HG03432 (cell line): Measurements from ENCODE around the gene HCFC1.
"Not testable (repeated sequence)": the region's sequence is repeated elsewhere in the genome, so short reads cannot be mapped to it uniquely, and the experiment has no call there.

Experiments used
- ATAC-seq: cut with Tn5 transposase; IDR thresholded peaks from one replicate; pipeline ENCODE4 v1.9.1; 2021; ENCODE audit warnings: mild to moderate bottlenecking, moderate library complexity; ENCODE audit not compliant: unreplicated experiment

The HCFC1 gene

DNA sequence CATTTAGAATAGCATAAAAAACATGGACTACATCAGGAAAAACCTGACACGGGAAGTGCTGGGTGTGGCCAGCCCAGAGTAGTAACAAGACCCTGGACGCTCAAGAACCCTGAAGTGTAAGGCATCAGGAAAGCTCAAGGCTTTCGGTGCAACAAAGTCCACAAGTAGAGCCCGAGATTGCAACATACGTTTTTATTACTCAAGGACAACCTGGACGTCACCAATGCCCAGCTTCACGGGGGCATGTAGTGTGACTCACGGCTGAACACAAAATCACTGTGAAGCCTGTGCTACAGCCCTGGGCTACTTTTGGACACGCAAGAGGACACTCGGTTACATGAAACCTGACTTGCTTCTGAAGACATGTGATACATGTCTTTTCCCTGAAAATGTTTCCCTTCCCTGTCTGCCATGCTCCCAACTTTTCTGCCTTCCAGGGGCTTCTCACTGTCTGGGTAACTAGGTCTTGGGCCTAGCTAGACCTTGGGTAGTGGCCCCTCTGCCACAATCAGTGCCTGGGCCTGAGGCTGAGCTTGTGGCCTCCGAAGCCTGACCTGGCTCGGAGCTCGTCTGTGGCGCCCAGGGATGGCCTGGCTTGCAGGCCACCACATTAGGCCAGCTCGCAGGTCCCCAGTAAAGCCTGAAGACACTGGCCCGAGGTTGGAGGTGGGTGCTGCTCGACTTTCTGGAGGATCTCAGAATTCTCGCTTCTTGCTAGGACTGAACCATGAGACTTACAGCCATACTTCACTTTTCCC lies 38.9 kb upstream of the HCFC1 start:
- no peak for ATAC-seq

DNA sequence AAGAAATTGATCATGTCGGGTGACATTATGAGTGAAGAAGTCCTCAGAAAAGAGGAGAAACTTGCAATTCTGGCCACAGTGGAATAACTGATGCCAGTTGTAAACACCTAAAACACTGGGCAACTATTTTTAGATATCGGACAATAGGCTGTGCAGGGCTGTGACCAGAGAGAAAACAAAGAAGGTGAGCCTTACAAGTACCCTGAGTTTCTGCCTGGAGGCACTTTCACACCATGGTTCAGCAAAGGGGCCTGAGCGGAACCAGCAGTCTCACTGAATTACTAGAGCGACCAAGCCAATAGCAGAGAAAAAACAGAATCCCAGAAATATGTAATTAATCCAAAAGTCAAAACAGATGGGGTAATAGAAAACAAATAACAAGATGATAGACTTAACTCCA lies 36.9 kb upstream of the HCFC1 start:
- ATAC-seq: no peak

DNA sequence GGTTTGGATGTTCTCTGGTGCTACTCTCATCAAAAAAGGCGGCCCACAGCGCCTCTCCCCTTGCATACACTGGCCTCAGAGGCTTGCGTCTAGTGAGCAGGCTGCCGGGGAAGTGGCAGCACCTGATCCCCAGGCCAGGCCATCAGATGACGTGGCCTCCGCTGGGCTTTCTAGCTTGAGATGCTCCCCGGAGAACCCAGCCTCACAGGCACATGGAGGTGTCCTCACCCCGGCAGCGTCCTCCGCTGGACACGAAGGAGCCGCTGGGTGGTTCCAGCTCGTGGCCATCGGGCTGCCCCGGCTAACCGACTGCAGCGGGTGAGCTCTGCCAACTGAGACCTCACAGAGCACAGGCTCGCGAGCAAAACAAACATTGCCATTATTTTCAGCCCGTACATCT lies 35.3 kb upstream of the HCFC1 start:
- ATAC-seq: no peak

DNA sequence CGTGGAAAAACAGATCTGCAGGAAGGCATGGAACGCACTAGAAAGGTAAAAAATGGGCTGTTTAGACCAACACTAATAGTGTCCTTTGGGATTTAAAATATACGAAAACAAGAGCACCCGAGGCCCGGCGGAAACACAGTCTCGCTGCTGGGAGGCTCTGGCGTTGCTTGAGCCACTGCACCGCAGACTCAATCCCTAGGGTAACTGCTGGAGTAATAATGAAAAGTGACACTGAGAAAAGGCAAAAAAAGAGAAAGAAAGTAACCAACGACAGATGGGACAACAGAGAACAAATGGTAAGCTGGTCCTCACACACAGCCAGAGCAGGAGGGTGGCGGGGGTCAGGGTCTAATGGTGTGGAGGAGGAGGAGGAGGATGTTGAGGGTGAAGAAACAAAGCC lies 32.7 kb upstream of the HCFC1 start:
- no peak for ATAC-seq

DNA sequence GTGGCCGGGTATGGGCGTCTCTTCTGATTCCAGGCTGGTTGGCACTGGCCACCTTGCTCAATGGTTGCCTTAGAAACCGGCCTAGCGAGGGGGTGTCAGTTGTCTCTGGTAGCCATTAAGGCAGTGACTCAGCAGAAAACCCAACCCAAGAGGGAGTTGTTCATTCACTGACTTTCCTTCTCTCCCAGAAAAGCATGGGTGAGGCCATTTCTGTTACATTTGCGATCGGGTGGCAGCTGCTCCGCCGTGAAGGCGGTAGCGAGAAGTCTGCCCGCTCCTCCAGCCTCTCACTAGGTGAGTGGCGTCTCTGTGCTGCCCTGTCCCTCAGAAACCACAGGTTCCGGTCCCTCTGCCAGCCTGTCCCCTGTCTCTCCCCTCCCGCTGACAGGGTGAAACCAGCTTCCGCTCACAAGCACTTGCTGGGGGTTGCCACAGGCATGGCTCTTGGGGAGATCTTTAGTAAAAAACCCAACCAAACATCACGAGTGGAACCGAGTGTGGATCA lies 30.6 kb upstream of the HCFC1 start:
- peak; percentile 61 for ATAC-seq

DNA sequence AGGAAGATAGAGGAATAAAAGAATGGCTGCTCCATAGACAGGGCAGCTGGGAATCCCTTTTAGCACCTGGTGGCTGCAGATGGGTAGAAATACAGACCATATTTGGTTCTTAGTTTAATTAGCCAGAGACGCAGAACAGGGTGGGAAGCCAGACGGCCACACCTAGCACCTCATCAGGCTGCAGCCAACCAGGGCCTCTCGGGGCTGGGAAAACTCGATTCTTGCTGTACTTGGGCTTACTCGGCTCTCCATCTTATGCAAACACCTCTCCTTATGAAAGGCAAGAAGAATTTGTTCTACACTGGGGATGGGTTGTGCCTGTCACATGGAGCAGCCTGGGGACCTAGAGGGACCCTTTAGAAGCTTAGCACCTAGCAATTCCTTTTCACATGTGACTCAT lies 28.4 kb upstream of the HCFC1 start:
- no peak for ATAC-seq

DNA sequence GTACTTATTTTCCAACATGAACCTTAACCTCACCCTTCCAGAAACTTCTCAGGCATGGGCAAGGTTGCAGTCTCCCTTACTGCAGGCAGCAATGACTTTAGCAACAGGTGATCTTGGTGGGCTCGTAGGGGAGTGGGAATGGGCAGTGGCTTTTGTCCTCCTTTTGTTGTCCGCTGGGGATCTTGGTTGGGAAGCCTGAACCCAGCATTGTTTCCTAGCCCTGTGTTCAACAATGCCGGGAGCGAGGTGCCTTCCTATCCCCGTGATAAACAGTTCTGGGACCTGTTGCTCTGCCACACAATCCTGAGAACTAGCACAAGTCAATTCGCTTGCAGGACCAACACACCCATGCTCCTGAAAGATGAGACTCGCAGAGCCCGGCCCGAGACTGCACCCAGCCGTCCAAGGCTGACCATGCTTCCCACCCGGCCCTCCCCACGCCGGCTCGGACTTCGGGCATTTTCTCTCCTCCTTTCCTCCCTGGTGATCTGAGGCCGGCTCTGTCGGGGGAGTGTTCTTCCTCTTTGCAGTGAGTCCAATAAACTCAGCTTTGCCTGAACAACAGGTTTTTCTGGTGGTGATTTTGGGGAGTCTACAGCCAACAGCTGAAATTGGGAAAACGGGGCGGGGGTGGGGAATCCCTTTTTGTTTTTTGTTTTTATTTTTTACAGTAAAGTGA lies 27.9 kb upstream of the HCFC1 start:
- ATAC-seq: no peak

DNA sequence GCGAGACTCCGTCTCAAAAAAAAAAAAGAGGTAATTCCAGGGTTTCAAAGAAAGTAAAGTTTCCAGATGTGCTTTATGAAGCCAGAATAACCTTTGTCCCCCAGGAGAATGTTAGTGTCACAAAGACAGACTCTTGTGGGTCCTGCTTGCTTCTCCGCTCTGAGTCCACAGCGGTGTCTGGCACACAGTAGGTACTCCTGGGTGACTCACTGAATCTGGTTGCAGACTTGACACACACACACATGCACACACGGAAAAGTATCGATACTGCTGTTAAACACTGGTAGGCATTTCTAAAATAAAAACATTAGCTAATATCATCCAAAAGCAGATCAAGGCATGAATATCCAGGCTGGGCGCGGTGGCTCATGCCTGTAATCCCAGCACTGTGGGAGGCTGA lies 23.9 kb upstream of the HCFC1 start:
- no peak for ATAC-seq

DNA sequence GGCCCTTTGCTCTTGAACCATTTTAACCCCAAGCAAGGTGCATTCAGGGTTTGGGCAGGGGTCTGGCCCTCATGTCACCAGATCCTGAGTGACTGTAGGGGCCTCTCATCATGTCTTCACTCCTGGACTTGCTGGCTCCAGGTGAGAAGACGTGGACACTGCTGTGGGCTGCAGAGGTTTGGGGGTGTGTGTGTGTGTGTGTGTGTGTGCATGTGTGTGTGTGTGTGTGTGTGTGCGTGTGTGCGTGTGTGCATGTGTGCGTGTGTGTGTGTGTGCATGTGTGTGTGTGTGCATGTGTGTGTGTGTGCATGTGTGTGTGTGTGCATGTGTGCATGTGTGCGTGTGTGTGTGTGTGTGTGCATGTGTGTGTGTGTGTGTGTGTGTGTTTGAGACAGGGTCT lies 22.8 kb upstream of the HCFC1 start:
- ATAC-seq: not testable (repeated sequence)

DNA sequence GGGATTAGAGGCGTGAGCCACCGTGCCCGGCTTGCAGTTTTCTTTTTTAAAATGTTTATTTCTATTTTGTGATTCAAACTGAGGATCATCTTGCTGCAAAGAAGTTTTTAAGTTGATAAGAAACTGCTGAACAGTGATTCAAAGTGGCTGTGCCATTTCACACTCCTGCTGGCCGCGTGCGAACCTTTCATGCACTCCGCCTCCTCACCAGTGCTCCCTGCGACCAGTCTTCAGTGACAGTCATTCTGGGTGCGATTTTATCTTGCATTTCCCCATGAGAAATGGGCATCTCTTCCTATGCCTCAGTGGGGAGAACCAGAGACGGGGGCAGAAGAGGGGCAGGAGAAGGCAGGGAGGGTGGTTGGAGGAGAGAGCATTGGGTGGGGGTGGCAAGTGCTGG lies 22.4 kb upstream of the HCFC1 start:
- no peak for ATAC-seq

DNA sequence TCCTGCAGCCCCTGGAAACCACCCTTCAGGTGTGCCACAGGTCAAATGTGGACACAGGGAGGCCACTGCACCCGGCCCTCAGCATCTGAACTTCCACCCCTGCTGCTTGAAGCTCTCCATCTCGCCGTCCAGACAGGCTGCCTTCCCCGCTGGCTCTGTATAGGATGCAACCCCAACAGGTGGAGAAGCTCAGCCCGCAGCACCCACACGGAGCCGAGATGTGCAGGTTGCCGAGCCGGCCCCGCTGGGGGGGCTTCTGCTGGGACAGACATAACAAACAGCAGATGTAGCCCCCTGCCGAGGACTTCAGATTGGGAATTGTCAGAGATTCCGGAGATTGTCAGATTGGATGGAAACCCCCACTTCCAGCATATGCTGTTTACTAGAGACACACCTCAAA lies 21.5 kb upstream of the HCFC1 start:
- no peak for ATAC-seq

DNA sequence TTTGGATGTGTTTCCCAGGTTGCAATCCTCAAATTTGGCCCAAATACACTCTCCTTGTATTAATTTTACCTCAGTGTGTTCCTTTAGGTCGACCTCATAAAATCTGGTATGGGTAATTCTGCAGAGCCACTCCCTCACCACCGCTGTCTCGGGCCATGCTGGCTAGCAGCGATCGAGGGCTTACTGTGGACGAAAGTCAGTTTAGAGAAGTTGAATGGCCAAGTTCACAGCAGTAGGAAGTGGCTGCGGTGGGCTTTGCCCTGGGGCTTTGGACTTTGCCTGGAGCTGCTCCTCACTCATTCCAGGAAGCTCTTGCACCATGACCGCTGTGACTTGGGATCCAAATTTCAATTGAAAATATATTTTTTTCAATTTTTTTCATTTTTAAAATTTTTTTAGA lies 20.6 kb upstream of the HCFC1 start:
- no peak for ATAC-seq

DNA sequence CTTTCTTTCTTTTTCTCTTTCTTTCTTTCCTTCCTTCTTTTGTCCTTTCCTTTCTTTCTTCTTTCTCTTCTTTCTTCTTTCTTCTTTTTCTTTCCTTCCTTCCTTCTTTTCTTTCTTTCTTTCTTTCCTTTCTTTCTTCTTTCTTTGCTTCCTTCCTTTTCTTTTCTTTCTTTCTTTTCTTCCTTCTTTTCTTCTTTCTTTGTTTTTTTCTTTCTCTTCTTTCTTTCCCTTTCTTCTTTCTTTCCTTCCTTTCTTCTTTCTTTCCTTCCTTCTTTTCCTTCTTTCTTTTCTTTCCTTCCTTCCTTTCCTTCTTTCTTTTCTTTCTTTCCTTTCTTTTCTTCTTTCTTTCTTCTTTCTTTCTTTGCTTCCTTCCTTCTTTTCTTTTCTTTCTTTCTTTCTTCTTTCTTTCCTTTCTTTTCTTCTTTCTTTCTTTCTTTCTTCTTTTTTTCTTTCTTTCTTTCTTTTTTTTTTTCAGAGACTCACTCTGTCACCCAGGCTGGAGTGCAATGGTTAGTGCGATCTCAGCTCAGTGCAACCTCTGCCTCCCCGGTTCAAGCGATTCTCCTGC lies 19.5 kb upstream of the HCFC1 start:
- ATAC-seq: no peak

DNA sequence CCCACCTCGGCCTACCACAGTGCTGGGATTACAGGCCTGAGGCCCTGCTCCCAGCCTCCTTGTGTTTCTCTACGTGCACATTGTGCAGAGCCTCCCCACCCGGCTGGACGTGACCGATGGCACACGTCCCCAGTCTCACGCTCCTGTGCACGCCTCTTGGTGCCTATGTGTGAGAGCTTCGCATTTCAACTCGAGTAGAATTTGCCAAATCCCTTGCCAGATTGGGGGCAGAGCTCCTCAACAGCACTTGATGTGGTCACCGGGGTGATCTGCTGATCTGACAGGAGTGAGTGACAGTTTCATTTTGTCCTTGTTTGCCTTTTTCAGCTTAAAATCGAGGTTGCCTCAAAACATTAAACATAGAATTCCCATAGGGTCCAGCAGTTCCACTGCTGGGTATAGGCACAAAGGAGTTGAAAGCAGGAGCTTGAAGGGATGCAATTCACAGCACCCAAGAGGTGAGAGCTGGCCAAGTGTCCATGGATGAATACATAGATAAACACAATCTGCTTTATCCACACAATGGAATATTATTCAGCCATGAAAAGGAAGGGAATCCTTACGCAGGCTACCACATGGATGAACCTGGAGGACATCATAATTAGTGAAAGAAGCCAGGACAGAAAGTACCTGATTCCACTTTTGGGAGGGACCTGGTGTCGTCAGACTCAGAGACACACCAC lies 18.5 kb upstream of the HCFC1 start:
- ATAC-seq: no peak

DNA sequence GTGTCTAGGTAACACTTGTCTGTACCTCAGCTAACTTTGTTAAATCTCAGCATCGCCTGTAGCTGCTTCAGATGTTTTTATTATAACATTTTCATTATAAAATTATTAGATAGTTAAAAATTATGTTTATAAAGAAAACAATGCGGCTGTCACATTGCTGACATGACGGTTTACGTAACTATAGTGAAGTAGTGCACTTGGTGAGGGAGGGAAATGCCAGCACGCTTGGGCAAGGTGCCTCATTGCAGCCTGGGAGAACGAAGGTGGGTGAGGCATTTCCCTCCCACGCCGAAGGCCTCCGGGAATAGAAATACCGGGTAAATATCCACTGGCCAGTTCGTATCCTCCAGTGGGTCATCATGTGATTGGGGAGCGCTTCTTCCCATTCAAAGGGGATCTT lies 16.9 kb upstream of the HCFC1 start:
- no peak for ATAC-seq

DNA sequence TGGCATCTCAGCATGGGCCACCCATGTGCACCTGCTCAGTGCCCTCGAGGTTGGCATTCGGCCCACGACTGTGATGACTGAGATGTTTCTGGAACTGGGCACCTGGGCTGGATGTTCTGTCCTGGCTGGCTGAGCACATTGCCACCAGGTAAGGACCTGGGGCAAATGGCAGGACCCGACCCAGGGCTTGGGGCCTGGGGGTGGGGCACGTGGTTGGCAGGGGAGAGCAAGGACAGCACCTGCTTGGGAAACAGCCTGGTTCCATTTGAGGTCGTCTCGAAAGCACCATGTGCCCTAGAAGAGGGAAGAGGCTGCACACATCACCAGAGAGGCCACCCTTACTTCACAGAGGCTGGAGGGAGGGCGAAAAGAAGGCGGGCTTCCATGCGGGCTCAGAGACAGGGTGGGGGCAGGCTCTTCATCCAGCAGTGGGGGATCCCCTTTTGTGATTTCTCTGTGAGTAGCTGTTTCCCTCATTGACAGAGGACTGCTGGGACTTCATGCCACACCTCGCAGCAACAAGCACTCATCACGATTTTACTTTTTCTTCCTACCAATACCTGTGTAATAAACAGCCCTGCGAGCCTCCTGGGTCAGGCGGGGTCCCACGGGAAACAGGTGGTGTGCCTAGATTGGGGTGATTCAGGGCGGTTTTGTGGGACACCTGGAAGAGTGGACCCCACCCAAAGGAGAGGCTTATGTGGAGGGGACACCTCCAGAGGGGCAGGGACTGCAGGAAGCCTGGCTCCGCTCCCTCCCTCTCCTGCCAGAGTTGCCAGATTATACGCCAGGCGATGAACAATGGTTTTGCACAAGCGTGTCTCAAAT lies 12.9 kb upstream of the HCFC1 start:
- no peak for ATAC-seq

DNA sequence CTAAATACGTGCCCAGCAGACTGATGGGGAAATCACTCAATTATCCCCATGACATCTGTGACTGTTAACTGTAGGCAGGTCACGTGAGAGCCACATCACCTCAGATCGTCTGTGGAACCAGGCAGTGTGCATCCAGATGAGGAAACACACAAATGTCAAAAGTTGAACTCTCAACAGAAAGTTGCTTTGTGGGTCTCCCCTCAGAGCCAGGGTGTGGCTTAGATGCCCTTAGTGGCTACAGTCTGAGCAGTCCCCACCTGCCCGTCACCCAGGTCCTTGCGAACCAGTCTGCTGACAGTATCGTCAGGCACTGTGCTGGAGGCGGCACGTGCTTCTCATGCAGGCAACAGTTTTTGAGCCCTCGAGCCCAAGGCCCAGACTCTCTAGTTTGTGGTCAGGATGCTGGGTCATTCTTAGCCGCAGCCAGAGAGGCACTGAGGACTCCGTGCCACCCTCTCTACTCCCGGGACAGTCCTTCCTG lies 11.7 kb upstream of the HCFC1 start:
- no peak for ATAC-seq

DNA sequence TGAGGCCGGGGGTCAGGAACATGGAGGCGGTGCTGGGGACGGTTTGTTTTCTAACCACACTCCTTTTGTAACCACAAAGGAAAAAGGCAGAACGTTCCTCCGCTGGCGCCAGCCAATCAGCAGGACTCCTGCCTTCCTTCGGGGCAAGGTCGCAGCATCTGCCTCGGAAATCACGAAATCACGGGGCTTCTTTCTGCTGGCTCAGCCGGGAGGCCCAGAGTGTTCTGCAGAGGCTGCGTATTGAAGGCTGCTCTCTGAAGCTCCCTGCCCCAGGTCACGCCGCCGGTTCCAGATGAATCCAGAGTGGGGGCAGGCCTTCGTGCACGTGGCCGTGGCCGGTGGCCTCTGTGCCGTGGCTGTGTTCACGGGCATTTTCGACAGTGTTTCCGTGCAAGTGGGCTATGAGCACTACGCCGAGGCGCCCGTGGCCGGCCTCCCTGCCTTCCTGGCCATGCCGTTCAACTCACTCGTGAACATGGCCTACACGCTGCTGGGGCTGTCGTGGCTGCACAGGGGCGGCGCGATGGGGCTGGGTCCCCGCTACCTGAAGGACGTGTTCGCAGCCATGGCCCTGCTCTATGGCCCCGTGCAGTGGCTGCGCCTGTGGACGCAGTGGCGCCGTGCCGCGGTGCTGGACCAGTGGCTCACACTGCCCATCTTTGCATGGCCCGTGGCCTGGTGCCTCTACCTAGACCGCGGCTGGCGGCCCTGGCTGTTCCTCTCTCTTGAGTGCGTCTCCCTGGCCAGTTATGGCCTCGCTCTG lies 10.3 kb upstream of the HCFC1 start:
- no peak for ATAC-seq

DNA sequence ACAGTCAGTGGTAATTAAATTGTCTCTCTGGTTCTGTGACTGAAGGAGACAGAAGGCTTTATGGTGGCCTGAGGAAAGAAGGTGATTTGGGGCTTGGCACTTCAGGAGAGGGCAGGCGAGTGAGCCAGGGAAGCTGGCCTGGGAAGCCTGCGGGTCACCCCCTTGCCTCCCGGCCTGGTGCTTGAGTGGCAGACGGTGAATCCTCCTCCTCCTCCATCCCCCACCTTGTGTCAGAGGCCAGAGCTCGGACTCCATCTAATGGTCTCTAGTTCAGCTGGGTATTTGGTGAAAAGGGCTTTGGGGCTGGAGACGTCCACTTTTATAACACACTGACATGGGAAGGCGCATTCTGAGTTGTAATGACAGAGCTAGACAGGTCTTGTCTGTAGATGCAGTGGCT lies 9.6 kb upstream of the HCFC1 start:
- ATAC-seq: no peak

DNA sequence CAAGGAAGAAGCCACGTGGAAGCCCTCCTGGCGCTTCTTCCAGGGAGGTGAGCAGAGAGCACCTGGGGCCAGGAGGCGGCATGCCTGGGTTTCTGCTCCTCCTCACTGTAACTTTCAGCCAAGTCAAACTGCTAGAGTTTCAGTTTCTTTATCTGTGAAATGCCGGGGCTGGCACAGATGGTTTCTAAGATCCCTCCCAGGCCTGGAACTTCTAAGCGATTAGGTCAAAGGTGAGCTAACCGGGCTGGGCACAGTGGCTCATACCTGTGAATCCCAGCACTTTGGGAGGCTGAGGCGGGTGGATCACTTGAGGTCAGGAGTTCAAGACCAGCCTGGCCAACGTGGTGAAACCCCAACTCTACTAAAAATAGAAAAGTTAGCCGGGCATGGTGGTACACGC lies 8.8 kb upstream of the HCFC1 start:
- not testable (repeated sequence) for ATAC-seq
